ENCODE measurements around the gene DEFB128. TPM values are rescaled to one million over a fixed set of nuclear protein-coding genes. Genes with fewer than 3 reads are reported as not detected.

Gene DEFB128
- total RNA-seq, 1 donor from 2014 or later: not detected

Other genes starting within 250 kb of the DEFB128 start
- not detected for gene DEFB125, start 102.0 kb downstream of the DEFB128 start, total RNA-seq
- not detected for gene DEFB126, start 47.1 kb downstream of the DEFB128 start, total RNA-seq
- gene DEFB127, start 32.3 kb downstream of the DEFB128 start, total RNA-seq: not detected
- gene DEFB129, start 37.5 kb upstream of the DEFB128 start, total RNA-seq: not detected
- not detected for gene DEFB132, start 68.0 kb upstream of the DEFB128 start, total RNA-seq
- 2.7 TPM for gene C20orf96, start 101.0 kb upstream of the DEFB128 start, total RNA-seq
- 13.8 TPM for gene ZCCHC3, start 107.9 kb upstream of the DEFB128 start, total RNA-seq
- gene SOX12, start 135.8 kb upstream of the DEFB128 start, total RNA-seq: 4.4 TPM
- gene NRSN2, start 157.4 kb upstream of the DEFB128 start, total RNA-seq: 21.6 TPM
- 15.7 TPM for gene TRIB3, start 191.0 kb upstream of the DEFB128 start, total RNA-seq
- 67.0 TPM for gene RBCK1, start 218.6 kb upstream of the DEFB128 start, total RNA-seq

Measured in vagina (tissue), 1 donor.